SK-N-SH (cell line): Measurements from ENCODE around the gene RAB4A.

ENCODE experiments used
- EP300 ChIP-seq, 2 experiments: IDR thresholded peaks; 2 replicates each; pipeline versions ENCODE4 v1.4.0 to v1.6.1; 2012; ENCODE audit warnings: borderline replicate concordance in 1 of 2, low read depth in 1 of 2, low read length in 1 of 2
- JUND ChIP-seq: IDR thresholded peaks from 2 replicates; pipeline ENCODE4 v1.4.0; 2012
- NFIC ChIP-seq: IDR thresholded peaks from 2 replicates; pipeline ENCODE4 v1.4.0; 2012; ENCODE audit warnings: borderline replicate concordance
- POLR2AphosphoS5 ChIP-seq: IDR thresholded peaks from 2 replicates; pipeline ENCODE4 v1.6.1; 2012; ENCODE audit warnings: low read depth, low read length
- RAD21 ChIP-seq: IDR thresholded peaks from 2 replicates; pipeline ENCODE4 v1.6.1; 2012; ENCODE audit warnings: mild to moderate bottlenecking, low read length
- TF ChIP-seq, protein P1 (sequence below): fragments of 200-600 bp; sonication (generic); IDR thresholded peaks from 2 replicates; pipeline ENCODE4 v1.6.1; 2017; ENCODE audit warnings: antibody characterized with exemption, mild to moderate bottlenecking, moderate library complexity

DNA sequence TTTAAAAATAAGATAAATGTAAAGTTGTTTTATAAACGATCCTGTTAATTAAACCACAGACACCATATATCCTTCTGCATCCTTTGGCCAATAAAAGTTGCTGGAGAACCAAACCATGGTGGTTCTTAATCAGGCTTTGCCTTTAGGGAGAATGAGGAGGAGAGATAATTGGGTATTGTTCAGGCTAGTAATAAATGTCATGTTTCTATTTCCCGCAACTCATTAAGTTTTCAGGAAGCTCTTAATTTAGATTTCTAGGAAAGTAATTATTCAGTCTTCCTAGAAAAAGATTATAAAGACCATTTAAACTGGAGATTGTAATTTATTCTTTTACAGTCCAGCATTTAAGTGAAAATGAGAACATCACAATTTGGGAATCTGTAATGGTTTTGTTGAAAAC lies 34.5 kb downstream of the RAB4A start:
- TF ChIP-seq POLR2AphosphoS5 = no peak
- TF ChIP-seq EP300 (IDR thresholded peaks at IDR 0.05; ENCODE audit: borderline replicate concordance in 1 of 2, low read depth in 1 of 2, low read length in 1 of 2) = no peak
- TF ChIP-seq, protein P1, sequence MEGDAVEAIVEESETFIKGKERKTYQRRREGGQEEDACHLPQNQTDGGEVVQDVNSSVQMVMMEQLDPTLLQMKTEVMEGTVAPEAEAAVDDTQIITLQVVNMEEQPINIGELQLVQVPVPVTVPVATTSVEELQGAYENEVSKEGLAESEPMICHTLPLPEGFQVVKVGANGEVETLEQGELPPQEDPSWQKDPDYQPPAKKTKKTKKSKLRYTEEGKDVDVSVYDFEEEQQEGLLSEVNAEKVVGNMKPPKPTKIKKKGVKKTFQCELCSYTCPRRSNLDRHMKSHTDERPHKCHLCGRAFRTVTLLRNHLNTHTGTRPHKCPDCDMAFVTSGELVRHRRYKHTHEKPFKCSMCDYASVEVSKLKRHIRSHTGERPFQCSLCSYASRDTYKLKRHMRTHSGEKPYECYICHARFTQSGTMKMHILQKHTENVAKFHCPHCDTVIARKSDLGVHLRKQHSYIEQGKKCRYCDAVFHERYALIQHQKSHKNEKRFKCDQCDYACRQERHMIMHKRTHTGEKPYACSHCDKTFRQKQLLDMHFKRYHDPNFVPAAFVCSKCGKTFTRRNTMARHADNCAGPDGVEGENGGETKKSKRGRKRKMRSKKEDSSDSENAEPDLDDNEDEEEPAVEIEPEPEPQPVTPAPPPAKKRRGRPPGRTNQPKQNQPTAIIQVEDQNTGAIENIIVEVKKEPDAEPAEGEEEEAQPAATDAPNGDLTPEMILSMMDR = no peak
- no peak for TF ChIP-seq NFIC
- TF ChIP-seq JUND = no peak
- no peak for TF ChIP-seq RAD21
